Endothelial cell of umbilical vein (primary cell): ENCODE results near the gene IPPK. TPM values are rescaled to one million over a fixed set of nuclear protein-coding genes. Genes with fewer than 3 reads are reported as not detected.

ENCODE experiments used
- BruUV-seq: library from RNA; stranded (reverse); fragments of 400-500 nt; replicated peaks from 2 replicates; lab custom pipeline; 2021; lab: Mats Ljungman, UMichigan
- CTCF ChIA-PET: fragments of 300-600, 350-600 bp; sonication (Branson Sonifier 250); formaldehyde crosslinking; loops from one replicate; lab custom pipeline; 2021; ENCODE audit warnings: antibody characterized with exemption, inconsistent platforms; lab: Charles Lee
- POLR2A ChIA-PET: fragments of 300-600, 350-600 bp; sonication (Branson Sonifier 250); formaldehyde crosslinking; loops from one replicate; lab custom pipeline; 2021; ENCODE audit warnings: antibody characterized with exemption, inconsistent platforms; lab: Charles Lee
- DNase-seq: peaks from one replicate; pipeline ENCODE4 v3.0.0-alpha.2; 2011; ENCODE audit warnings: low read depth, low spot score
- FAIRE-seq: peaks from 2 replicates; lab custom pipeline; 2011; peaks lifted over from hg19 to GRCh38; lab: Jason Lieb, UNC
- H2AFZ ChIP-seq: 2 replicates; pipeline ENCODE4 v1.6.0; 2012; ENCODE audit warnings: low read depth, low read length, control low read depth, inconsistent platforms
- H3K27ac ChIP-seq: 2 replicates; pipeline ENCODE4 v1.5.1; 2011; ENCODE audit warnings: low read depth, mild to moderate bottlenecking, control low read depth, low read length, moderate library complexity; ENCODE audit not compliant: insufficient read depth
- H3K27me3 ChIP-seq, 2 experiments: 2 replicates each; pipeline versions ENCODE4 v1.6.0 to v1.6.1; 2011; ENCODE audit warnings: low read length in 2 of 2, mixed read lengths in 1 of 2; ENCODE audit not compliant: control insufficient read depth in 2 of 2, insufficient read depth in 2 of 2
- H3K36me3 ChIP-seq, 2 experiments: 2 replicates in 1 of 2; 3 replicates in 1 of 2; pipeline ENCODE4 v1.5.1; 2011; ENCODE audit warnings: low read length in 2 of 2, mild to moderate bottlenecking in 1 of 2, moderate library complexity in 1 of 2; ENCODE audit not compliant: control insufficient read depth in 2 of 2, insufficient read depth in 2 of 2; ENCODE audit errors: extremely low read depth in 1 of 2
- H3K4me1 ChIP-seq: 3 replicates; pipeline ENCODE4 v1.5.1; 2011; ENCODE audit warnings: mild to moderate bottlenecking, low read length; ENCODE audit not compliant: control insufficient read depth, insufficient read depth; ENCODE audit errors: extremely low read depth
- H3K4me2 ChIP-seq: 2 replicates; pipeline ENCODE4 v1.6.1; 2011; ENCODE audit warnings: low read length, control low read depth, mixed read lengths; ENCODE audit not compliant: insufficient read depth
- H3K4me3 ChIP-seq, 3 experiments: fragments of 200-600 bp in 1 of 3; sonication (generic), shearing (Covaris generic) in 1 of 3; replicated peaks in 1 of 3; 2 replicates each; pipeline ENCODE4 v1.5.1; 2011 to 2016; ENCODE audit warnings: control low read depth in 3 of 3, low read length in 3 of 3, mild to moderate bottlenecking in 2 of 3, inconsistent platforms in 1 of 3, low read depth in 1 of 3, moderate library complexity in 1 of 3; ENCODE audit not compliant: insufficient read depth in 1 of 3
- H3K79me2 ChIP-seq: 2 replicates; pipeline ENCODE4 v1.6.0; 2012; ENCODE audit warnings: low read length, inconsistent platforms; ENCODE audit not compliant: control insufficient read depth, insufficient read depth
- H3K9ac ChIP-seq: replicated peaks from 2 replicates; pipeline ENCODE3; 2011; ENCODE audit warnings: low read length, control low read depth; ENCODE audit not compliant: insufficient read depth; ENCODE audit errors: extremely low read depth
- H3K9me1 ChIP-seq: replicated peaks from 3 replicates; pipeline ENCODE4 v1.6.0; 2011; ENCODE audit warnings: mild to moderate bottlenecking, low read length; ENCODE audit not compliant: control insufficient read depth, insufficient read depth; ENCODE audit errors: extremely low read depth
- H3K9me3 ChIP-seq: replicated peaks from 2 replicates; pipeline ENCODE4 v1.5.1; 2012; ENCODE audit warnings: low read length, inconsistent platforms; ENCODE audit not compliant: control insufficient read depth, insufficient read depth
- H4K20me1 ChIP-seq: replicated peaks from 2 replicates; pipeline ENCODE3; 2011; ENCODE audit warnings: mild to moderate bottlenecking, low read length; ENCODE audit not compliant: control insufficient read depth, insufficient read depth; ENCODE audit errors: extremely low read depth
- CTCF ChIP-seq, 2 donors: IDR thresholded peaks; 1 replicate in 1 of 2; 2 replicates in 1 of 2; pipeline ENCODE4 v1.5.1; 2011; ENCODE audit warnings: low read length in 2 of 2, mild to moderate bottlenecking in 2 of 2, moderate library complexity in 2 of 2, control low read depth in 1 of 2, inconsistent platforms in 1 of 2, low read depth in 1 of 2; ENCODE audit not compliant: insufficient read depth in 1 of 2; ENCODE audit errors: extremely low read depth in 1 of 2
- EZH2 ChIP-seq: IDR thresholded peaks from 2 replicates; pipeline ENCODE4 v1.6.1; 2012; ENCODE audit warnings: borderline replicate concordance, low read depth, mild to moderate bottlenecking, moderate library complexity, low read length, inconsistent platforms; ENCODE audit not compliant: severe bottlenecking
- FOS ChIP-seq: IDR thresholded peaks from 2 replicates; pipeline ENCODE4 v1.6.1; 2011; ENCODE audit warnings: mild to moderate bottlenecking, low read length, moderate library complexity, borderline replicate concordance; ENCODE audit not compliant: insufficient read depth
- GATA2 ChIP-seq: IDR thresholded peaks from 2 replicates; pipeline ENCODE4 v1.7.0; 2011; ENCODE audit warnings: low read depth, mild to moderate bottlenecking, moderate library complexity, mixed read lengths, low read length; ENCODE audit not compliant: insufficient read length, insufficient read depth
- JUN ChIP-seq: IDR thresholded peaks from 2 replicates; pipeline ENCODE4 v1.6.1; 2011; ENCODE audit warnings: borderline replicate concordance, low read depth; ENCODE audit not compliant: insufficient read length, insufficient read depth
- MAX ChIP-seq: IDR thresholded peaks from 2 replicates; pipeline ENCODE4 v1.6.1; 2011; ENCODE audit not compliant: insufficient read depth, insufficient read length
- MYC ChIP-seq: IDR thresholded peaks from one replicate; pipeline ENCODE4 v1.6.1; 2011; ENCODE audit warnings: mild to moderate bottlenecking, low read depth, low read length
- POLR2A ChIP-seq: IDR thresholded peaks from 2 replicates; pipeline ENCODE4 v1.6.1; 2012; ENCODE audit warnings: low read depth, mild to moderate bottlenecking, control low read depth, low read length
- POLR2AphosphoS5 ChIP-seq: IDR thresholded peaks from 2 replicates; pipeline ENCODE4 v1.6.1; 2012; ENCODE audit warnings: low read depth, mild to moderate bottlenecking, control low read depth, low read length, moderate library complexity; ENCODE audit not compliant: insufficient read depth
- dilution Hi-C: fragments of 300-500 bp; cut with MboI; formaldehyde crosslinking; loops from one replicate; pipeline ENCODE4 v1.15.0; 2019; ENCODE audit warnings: low sequenced_read_pairs; ENCODE audit not compliant: extremely low pct_ligation_motif_present
- intact Hi-C: fragments of 100-400 bp; cut with micrococcal nuclease; formaldehyde crosslinking; loops from one replicate; pipeline ENCODE4 v1.10.0; 2022
- polyA plus RNA-seq, 4 experiments: library from polyadenylated mRNA; depleted of rRNA in 3 of 4; stranded (reverse) in 3 of 4; unstranded in 1 of 4; fragments of >200 nt; gene quantifications; 2 replicates each; pipeline versions ENCODE4 v1.2.1 to v1.2.3, GENCODE V29; 2011 to 2012; ENCODE audit warnings: missing spikeins in 1 of 4
- total RNA-seq: library from RNA; stranded (reverse); gene quantifications from 2 replicates; pipeline ENCODE4 v1.2.3, GENCODE V29; 2021

Gene IPPK
- total and polyA plus RNA-seq, 2 donors (not counting 3 experiments of a cell fraction or from before 2014, with no cell fraction given): 14.0 to 28.0 TPM

- H3K36me3 ChIP-seq: peaks cover 8 to 42% of the 10 kb centered on the region in 2 experiments
- H3K4me2 ChIP-seq: no peak overlapping the region
- CTCF ChIA-PET: no interaction called here
These were observed 28.7 kb downstream of the IPPK start for GRCh38 chr9:92641092-92641809.

More at GRCh38 chr9:92641092-92641809, 28.7 kb downstream of the IPPK start:
- no peak overlapping the region for H3K9ac ChIP-seq
- FAIRE-seq: no peak
- intact Hi-C loops: no loop called here
- BruUV-seq: no TSS peak
- POLR2A ChIA-PET: no interaction called here
- H3K79me2 ChIP-seq: peaks cover 3% of the 10 kb centered on the region
- no peaks in the 10 kb centered on the region for H4K20me1 ChIP-seq
- TF ChIP-seq FOS: no peak
- no peak for TF ChIP-seq GATA2
- no peak for TF ChIP-seq CTCF (IDR thresholded peaks at IDR 0.05; ENCODE audit: extremely low read depth in 1 of 2, insufficient read depth in 1 of 2, low read depth in 1 of 2, low read length in 2 of 2)
- TF ChIP-seq POLR2A: no peak
- TF ChIP-seq MYC: no peak
- TF ChIP-seq EZH2: no peak
- no peak for TF ChIP-seq MAX
- no peak for TF ChIP-seq POLR2AphosphoS5
- TF ChIP-seq JUN: no peak
- no peaks in the 10 kb centered on the region for H3K27me3 ChIP-seq
- dilution Hi-C loops: no loop called here
- no peaks in the 10 kb centered on the region for H3K9me3 ChIP-seq
- DNase-seq: no peak
- H2AFZ ChIP-seq: no peak overlapping the region
- no peak overlapping the region for H3K4me3 ChIP-seq
- no peaks in the 10 kb centered on the region for H3K9me1 ChIP-seq
- H3K4me1 ChIP-seq: no peaks in the 10 kb centered on the region
- H3K27ac ChIP-seq: no peak overlapping the region
